ENCODE data around the gene AVL9. TPM values are rescaled to one million over a fixed set of nuclear protein-coding genes. Genes with fewer than 3 reads are reported as not detected.

Gene AVL9
- total RNA-seq = 17.1 and 23.0 TPM in 2 replicates

GRCh38 chr7:32495298-32496051 lies at the start of gene AVL9:
TSS of gene AVL9 (plus strand) at chr7:32495489. CDS start at chr7:32495710, 221 bp downstream.

GRCh38 chr7:32490127-32490796 lies 5.0 kb upstream of the AVL9 start, which contains the start of gene LSM5:
TSS of gene LSM5 (minus strand) at chr7:32490380. CDS start at chr7:32490365, 15 bp downstream.

Other genes starting within 250 kb of the AVL9 start
- gene LSM5, start 5.1 kb upstream of the AVL9 start, total RNA-seq = 14.5 and 16.1 TPM in 2 replicates